Central memory CD8-positive, alpha-beta T cell (primary cell): ENCODE measurements around the gene TNFSF13.
"Not testable (repeated sequence)": the region's sequence is repeated elsewhere in the genome, so short reads cannot be mapped to it uniquely, and the experiment has no call there.

Experiments used
- ATAC-seq: fragments of 150-1000 bp; cut with Tn5 transposase; replicated peaks from 2 replicates; pipeline ENCODE4 v1.10.0; 2022; ENCODE audit warnings: mild to moderate bottlenecking, moderate FRiP score, moderate number of reproducible peaks; ENCODE audit not compliant: poor library complexity, severe bottlenecking; ENCODE audit errors: extremely low read depth
- DNase-seq, 2 donors: peaks; one replicate each; pipeline ENCODE4 v3.0.0; 2021; ENCODE audit warnings: low spot score in 2 of 2
- H3K27ac Mint-ChIP-seq: one replicate; pipeline ENCODE4 v1.8.0; 2022; ENCODE audit warnings: low read depth, mild to moderate bottlenecking, moderate library complexity, mixed read lengths
- H3K27me3 Mint-ChIP-seq: one replicate; pipeline ENCODE4 v1.8.0; 2022; ENCODE audit warnings: mixed read lengths
- H3K36me3 Mint-ChIP-seq: one replicate; pipeline ENCODE4 v1.8.0; 2022; ENCODE audit warnings: mild to moderate bottlenecking, moderate library complexity, mixed read lengths; ENCODE audit not compliant: insufficient read depth
- H3K4me1 Mint-ChIP-seq: one replicate; pipeline ENCODE4 v1.8.0; 2022; ENCODE audit warnings: mixed read lengths
- H3K4me3 Mint-ChIP-seq: one replicate; pipeline ENCODE4 v1.8.0; 2022; ENCODE audit warnings: mild to moderate bottlenecking, moderate library complexity, mixed read lengths
- H3K9me3 Mint-ChIP-seq: one replicate; pipeline ENCODE4 v1.8.0; 2022; ENCODE audit warnings: mixed read lengths

The TNFSF13 gene

GRCh38 chr17:7593296-7593695 is 34.7 kb downstream of the TNFSF13 start:
- H3K27ac Mint-ChIP-seq: no peak overlapping the region
- H3K36me3 Mint-ChIP-seq: peaks cover 49% of the 10 kb centered on the region
- no peak overlapping the region for H3K4me3 Mint-ChIP-seq
- H3K4me1 Mint-ChIP-seq: no peaks in the 10 kb centered on the region
- no peaks in the 10 kb centered on the region for H3K9me3 Mint-ChIP-seq
- ATAC-seq (no peak), DNase-seq (no peak)
- no peaks in the 10 kb centered on the region for H3K27me3 Mint-ChIP-seq

- DNase-seq, ATAC-seq, H3K9me3 Mint-ChIP-seq, H3K27ac Mint-ChIP-seq, H3K4me1 Mint-ChIP-seq, H3K27me3 Mint-ChIP-seq, H3K4me3 Mint-ChIP-seq: not testable (repeated sequence)
- peaks cover 83% of the 10 kb centered on the region for H3K36me3 Mint-ChIP-seq
Measured at GRCh38 chr17:7597561-7597960, 39.0 kb downstream of the TNFSF13 start.

GRCh38 chr17:7606280-7606679 is 47.7 kb downstream of the TNFSF13 start:
- H3K4me3 Mint-ChIP-seq: no peak overlapping the region
- ATAC-seq (no peak), DNase-seq (no peak)
- H3K9me3 Mint-ChIP-seq: no peaks in the 10 kb centered on the region
- H3K36me3 Mint-ChIP-seq: peaks cover 38% of the 10 kb centered on the region
- no peak overlapping the region for H3K27ac Mint-ChIP-seq
- H3K27me3 Mint-ChIP-seq: no peaks in the 10 kb centered on the region
- H3K4me1 Mint-ChIP-seq: peaks cover 28% of the 10 kb centered on the region

GRCh38 chr17:7610641-7611040 is 52.1 kb downstream of the TNFSF13 start:
- no peaks in the 10 kb centered on the region for H3K9me3 Mint-ChIP-seq
- H3K4me3 Mint-ChIP-seq: no peak overlapping the region
- H3K27me3 Mint-ChIP-seq: no peaks in the 10 kb centered on the region
- H3K27ac Mint-ChIP-seq: no peak overlapping the region
- no peak for ATAC-seq
- no peak for DNase-seq
- H3K4me1 Mint-ChIP-seq: peaks cover 56% of the 10 kb centered on the region
- peaks cover 15% of the 10 kb centered on the region for H3K36me3 Mint-ChIP-seq
